GM19099 (cell line): ENCODE data around the gene COPZ2.

Source experiments
- POLR2A ChIP-seq: IDR thresholded peaks from 3 replicates; pipeline ENCODE4 v1.6.1; 2011; ENCODE audit warnings: low read depth; ENCODE audit not compliant: insufficient read length; ENCODE audit errors: extremely low read depth

Gene COPZ2

DNA sequence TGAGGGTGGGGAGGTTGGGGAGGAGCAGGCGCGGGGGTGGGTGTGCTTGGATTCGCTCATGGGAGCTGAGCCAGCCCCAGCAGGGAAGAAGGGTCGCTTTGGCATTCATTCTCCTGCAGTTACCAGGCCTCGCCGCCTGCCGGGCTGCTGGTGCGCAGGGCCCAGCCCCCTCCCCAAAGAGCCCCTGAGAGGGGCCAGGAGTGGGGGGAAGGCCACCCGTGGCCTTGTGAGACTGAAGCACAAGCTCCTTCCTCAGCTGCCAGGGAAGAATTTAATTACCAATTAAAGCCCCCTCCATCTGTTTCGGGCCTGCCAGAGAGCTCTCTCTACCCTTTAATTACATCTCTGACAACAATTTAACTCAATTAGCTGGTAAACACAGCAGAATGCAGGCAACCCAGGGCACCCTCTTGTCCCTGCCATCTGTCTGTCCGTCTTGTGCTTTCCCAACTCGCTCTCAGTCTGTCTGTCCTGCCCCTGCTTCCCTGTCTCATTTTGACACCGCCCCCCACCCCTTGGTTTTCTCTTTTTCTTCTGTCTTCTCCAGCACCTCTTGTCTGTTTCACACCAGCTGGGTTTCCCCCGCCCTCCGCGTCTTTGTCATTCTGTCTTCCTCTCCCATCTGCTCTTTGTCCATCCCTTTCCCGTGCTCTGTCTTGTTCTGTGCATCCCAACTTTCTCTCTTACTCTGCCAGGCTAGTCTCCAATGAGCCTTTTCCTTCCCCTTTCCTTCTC lies 34.0 kb downstream of the COPZ2 start:
- TF ChIP-seq POLR2A, result no peak

DNA sequence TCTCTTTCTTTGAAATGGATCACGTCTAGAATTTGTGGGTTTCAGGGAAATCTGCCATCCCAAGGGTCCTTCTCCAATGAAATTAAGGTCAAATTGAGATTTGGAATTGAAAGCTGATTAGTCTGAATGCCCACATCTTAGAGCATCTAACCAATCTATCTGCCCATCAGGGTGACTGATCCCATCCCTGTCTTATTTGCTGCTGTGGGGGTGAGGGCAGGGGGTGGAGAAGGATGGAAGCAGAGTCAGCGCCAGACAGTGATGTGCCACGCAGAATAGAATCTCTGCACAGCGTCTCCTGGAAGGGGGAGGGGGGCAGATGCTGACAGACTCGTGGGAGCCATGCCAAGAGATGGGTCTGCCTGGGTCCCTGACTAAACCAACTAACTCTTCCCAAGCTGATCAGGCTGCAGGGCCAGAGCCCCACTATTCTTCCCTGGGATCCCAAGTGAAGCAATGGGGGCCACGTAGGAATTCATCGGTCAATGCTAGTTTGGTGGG lies 34.6 kb downstream of the COPZ2 start:
- TF ChIP-seq POLR2A, result no peak

DNA sequence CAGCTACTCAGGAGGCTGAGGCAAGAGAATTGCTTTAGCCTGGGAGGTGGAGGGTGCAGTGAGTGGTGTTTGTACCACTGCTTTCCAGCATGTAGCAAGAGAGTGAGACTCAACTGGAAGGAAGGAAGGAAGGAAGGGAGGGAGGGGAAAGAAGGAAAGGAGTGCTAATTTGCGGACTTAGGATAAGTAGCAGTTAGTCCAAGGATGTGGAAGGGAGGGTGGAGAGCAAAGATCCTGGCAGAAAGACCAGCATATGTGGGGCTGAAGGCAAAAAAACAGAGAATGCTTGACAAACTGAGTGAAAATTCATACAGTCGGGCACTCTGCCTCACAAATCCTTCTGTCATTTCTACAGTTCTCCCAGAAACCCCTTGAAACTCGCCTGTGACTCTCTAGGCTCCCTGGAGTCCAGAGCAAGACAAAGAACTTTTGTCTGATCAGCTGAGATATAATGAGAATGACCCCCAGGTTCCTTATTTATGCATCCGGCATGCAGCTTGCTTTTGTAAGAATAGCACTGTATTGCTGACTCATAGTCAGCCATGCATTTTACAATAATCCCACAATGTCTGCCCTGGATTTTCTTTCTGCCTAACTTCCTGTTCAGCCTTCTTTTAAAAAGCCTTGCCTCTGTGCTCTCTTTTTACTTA lies 35.2 kb downstream of the COPZ2 start:
- TF ChIP-seq POLR2A, result no peak

DNA sequence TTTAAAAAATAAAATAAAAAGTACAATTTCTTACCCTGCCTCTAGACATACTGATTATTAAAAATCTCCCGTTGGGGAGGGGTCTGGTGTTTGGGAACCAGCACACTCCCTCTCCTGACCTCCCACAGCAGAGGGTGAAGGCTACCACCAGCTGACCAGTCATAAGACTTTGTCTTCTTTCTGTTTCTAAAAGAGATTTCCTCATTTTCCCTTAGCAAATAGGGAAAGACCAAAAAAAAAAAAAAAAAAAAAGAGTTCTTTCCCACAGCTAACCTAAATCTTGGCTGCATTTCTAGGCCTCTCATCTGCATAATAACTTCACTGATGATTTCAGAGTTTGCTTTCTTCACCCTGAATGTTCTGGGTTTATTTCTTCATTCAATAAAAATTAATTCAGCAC lies 36.4 kb downstream of the COPZ2 start:
- no peak for TF ChIP-seq POLR2A

DNA sequence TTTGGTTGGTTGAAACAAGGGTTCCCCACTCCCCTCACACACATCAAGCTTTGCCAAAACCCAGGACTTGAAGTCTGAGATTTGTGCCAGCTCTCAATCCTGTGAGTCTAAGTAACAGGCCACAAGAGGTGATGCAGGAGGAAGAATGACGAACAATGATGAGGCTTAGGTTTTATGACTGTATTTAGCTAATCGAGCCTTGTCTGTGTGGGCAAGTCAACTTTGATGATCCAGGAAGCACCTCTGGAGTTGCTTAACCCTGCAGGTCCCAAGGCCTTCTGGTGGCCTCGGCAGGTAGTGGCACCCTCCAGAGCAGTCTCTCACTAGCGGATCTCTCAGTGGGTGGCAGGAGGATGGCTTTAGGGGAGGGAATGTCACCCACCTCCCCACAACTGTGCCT lies 38.0 kb downstream of the COPZ2 start:
- TF ChIP-seq POLR2A, result no peak

DNA sequence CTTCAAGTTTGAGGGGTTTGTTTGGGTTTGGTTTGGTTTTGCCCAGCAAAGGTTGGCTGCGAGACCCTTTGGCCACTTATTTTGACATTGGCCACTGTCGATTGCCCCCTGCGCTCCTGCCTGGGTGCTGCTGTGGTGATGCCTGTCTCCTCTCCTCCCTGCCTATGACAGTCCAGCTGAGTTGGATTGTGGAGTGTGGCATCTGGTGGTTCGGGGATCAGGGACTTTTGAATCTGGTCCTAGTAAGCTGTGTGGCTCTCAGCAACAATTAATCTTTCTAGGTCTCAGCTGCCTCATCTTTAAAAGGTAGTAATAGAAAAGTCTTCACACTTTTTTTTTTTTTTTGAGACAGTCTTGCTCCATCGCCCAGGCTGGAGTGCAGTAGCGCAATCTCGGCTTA lies 39.6 kb downstream of the COPZ2 start:
- no peak for TF ChIP-seq POLR2A

DNA sequence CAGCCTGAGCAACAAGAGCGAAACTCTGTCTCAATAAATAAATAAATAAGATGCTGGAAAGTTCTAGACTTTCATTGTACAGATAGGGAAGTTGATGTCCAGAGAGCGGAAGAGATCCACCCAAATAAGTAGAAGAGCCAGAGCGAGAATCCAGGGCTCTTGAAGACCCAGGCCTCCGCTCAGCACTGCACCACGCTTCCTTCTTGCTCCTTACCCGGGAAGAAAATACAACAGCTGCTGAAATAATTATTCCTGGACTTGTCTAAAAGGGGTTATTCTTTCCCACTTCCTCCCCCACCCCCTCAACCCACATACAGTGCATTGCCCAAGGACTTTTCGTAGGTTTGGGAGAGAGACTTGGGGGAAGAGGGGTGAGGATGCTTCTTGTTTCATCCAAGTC lies 40.0 kb downstream of the COPZ2 start:
- TF ChIP-seq POLR2A, result no peak

DNA sequence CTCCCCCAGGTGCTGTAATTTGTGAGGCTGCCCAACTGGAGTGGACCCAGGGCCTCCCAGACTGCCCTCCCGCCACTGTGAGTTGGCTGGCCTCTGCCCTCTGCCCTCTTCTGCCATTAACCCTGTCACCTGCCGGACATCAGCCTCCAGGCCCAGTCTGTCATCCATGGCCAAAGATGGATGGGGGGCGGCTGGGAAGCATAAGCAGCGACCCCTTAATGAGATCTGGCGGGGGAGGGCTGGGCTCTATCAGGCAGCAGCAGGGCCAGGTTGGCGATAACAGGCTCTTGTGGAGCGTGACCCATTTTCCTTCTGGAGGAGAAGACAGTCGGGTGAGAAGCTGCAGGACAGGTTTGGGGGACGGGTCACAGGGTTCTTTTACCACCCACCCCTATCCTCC lies 41.4 kb downstream of the COPZ2 start:
- TF ChIP-seq POLR2A, result no peak

DNA sequence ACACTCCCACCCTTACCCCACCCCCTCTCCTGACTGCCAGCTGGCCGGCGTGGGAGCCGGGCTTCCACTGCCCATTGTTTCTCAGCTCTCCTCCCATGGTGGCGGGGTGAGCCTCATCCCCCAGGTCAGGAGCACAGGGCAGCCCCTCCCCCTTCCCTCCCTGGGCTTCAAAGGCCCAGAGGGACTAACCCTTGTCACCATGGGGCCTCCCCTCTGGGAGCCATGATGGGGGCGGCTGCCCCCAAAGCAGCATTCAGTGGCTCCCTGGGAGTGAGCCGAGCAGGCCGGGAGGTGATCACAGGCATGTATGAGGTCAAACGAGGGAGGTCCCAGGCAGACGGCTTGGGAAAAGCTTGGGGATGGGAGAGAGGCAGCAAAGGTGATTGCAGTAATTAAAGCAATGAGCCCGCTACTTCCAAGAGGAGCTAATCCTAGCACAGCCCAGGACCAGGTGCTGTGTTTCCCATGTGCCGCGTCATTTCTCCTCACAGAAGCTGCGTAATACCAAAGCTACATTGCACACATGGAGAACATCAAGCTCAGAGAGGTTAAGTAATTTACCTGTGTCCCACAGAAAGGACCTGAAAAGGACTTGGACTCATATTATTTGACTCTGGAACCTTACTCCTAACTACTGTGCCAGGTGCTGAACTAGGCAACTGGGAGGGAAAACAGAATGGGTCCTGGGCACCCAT lies 42.2 kb downstream of the COPZ2 start:
- no peak for TF ChIP-seq POLR2A

DNA sequence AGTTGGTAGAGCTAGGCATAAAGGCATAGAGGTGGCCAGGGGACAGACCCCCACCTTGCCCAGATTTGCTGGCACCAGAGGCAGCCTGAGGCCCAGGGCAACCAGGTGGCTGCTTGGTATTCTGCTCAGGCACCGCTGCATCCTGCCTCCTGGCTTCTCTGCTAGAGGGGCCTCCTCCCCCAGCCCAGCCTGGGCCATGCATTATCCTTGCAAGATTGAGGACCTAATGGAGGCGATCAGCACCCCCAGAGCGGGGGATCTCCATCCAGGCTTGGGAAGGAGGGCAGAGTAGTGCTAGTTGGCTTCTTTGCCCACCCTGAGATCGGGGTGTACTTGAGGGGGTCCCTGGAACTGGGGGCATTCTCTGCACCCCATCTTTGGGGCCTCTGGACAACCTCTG lies 42.9 kb downstream of the COPZ2 start:
- TF ChIP-seq POLR2A, result no peak

DNA sequence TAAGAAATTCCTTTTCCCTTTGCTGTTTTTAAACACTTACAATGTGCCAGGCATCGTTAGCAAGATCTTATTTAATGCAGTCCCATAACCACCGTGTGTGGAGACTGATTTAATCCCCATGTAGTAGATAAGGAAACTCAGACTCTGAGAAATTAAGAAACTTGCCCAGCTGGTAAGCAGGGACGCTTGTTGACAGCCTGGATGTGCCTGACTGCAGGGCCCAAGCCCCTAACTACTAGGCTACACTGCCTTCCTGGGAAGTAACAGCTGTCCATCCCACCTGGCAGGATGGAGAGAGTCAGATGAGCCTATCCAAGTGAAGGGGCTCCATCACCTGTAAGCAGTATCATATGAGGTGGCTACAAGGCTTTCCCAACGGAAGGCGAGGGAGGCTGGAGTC lies 43.6 kb downstream of the COPZ2 start:
- no peak for TF ChIP-seq POLR2A

DNA sequence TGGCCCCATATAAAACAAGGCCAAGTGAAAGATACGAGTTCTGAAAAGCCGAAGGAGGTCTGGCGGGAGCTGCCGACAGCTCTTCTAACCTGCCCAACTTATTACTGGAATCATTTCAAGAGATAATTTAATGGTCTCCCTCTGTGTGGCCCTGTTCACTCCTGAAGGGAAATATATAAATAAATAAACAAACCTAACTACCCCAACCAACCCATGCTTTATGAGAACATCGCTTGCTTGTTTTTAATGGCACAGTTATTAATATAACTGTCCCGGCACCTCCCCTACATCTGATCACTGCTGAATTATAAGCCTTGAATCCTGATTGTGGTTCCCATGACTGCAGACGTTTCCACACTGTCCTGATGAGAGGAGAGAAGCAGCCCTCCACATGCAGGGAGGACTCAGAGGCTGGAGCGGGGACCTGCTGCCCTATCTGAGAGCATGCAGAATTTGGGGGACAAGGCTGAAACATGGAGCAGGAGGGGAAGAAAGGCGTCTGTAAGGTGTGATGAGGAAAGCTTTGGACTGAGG lies 44.5 kb downstream of the COPZ2 start:
- no peak for TF ChIP-seq POLR2A

DNA sequence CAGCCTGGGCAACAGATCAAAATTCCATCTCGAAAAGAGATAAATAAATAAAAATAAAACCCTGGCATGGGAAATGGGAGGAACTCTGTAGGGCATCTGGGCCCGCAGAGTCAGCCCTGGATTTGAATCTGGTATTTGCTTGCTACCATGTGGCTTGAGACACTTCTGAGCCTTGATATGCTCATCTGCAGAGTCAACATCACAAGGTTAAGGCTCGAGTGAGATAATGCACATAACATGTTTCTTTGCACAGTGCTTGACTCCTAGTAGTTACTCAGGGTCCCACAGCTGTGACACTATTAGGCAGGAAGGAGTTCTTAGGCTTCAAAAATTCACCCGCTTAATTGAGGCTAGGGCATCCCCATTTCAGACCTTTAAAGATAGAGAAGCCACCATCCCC lies 45.4 kb downstream of the COPZ2 start:
- no peak for TF ChIP-seq POLR2A

DNA sequence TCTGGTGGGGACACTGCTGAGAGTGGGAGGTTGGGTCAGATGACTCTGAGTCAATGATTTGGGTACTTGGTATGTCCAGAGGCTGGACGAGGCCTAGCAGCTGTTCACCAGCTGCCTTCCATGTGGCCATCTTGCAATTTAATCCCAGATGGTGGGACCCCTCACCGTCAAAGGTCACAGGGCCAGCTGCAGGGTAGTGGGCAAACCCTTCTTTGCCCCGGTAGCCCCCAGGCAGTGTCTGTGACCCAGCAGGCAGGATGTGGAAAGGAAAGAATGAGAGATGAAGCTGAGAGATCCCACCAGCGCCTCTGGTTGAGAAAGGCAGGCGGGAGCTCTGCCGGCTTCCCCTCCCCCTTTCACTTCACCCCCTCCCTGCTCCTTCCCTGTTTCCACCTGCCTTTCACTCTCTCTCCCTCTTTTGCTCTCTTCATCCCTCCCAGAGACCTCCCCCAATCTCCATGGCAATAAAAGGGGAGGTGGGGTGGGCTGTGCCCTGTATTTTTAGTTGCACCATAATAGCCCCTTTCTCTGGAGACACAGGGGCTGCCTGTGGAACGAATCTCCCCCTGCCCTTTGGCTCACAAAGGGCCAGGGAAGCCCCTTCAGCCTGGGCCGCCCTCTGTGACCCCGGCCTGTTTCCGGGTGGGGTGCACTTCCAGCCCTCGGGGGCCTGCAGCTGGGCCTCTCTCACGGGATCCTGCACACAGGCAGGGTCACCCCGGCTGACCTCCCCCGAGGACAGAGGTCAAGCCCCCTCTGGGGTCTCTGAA lies 46.5 kb downstream of the COPZ2 start:
- no peak for TF ChIP-seq POLR2A

DNA sequence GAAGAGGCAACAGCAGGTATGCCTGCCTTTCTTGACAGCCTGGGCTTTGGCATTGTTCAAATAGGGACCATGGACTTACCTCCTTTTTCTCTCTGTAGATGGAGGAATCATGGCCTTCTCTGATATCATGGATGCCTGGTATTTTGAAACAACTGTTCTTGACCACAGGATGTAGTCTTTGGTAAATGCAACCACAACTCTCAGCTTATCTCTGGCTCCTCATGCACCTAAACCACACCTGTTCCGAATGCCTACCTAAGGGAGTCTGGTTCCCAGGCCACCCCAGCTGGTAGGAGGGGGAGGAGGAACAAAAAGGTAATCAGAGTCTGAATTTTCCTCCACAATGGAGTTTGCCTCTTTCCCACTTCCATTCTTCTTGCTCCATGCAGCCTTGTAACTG lies 47.9 kb downstream of the COPZ2 start:
- TF ChIP-seq POLR2A, result no peak
